Trophoblast cell (in vitro differentiated cells and primary cell): ENCODE data around the gene ADAM30. TPM values are rescaled to one million over a fixed set of nuclear protein-coding genes. Genes with fewer than 3 reads are reported as not detected.

Experiments
- DNase-seq, 2 donors: peaks; one replicate each; pipeline ENCODE4 v3.0.0-alpha.2; 2016
- H2AFZ ChIP-seq: 2 replicates; pipeline ENCODE4 v1.6.1; 2013; ENCODE audit warnings: low read length, moderate library complexity, mild to moderate bottlenecking; ENCODE audit not compliant: insufficient read depth, poor library complexity
- H2AK5ac ChIP-seq: 2 replicates; pipeline ENCODE4 v1.6.1; 2013; ENCODE audit warnings: mild to moderate bottlenecking, low read length
- H2BK120ac ChIP-seq: 2 replicates; pipeline ENCODE4 v1.6.1; 2013; ENCODE audit warnings: low read length, mild to moderate bottlenecking, moderate library complexity; ENCODE audit not compliant: insufficient read depth, poor library complexity
- H2BK12ac ChIP-seq: 2 replicates; pipeline ENCODE4 v1.6.1; 2013; ENCODE audit warnings: mild to moderate bottlenecking, low read length, moderate library complexity
- H2BK5ac ChIP-seq: 2 replicates; pipeline ENCODE4 v1.6.1; 2013; ENCODE audit warnings: low read length, low read depth, moderate library complexity, mild to moderate bottlenecking; ENCODE audit not compliant: poor library complexity
- H3K14ac ChIP-seq: 2 replicates; pipeline ENCODE4 v1.6.1; 2013; ENCODE audit warnings: mild to moderate bottlenecking, low read length
- H3K18ac ChIP-seq: 2 replicates; pipeline ENCODE4 v1.6.1; 2013; ENCODE audit warnings: mild to moderate bottlenecking, low read length
- H3K23ac ChIP-seq: 2 replicates; pipeline ENCODE4 v1.6.1; 2013; ENCODE audit warnings: low read length
- H3K27ac ChIP-seq: 2 replicates; pipeline ENCODE4 v1.5.1; 2013; ENCODE audit warnings: low read depth, mild to moderate bottlenecking, inconsistent platforms, low read length, moderate library complexity
- H3K27me3 ChIP-seq: 2 replicates; pipeline ENCODE4 v1.6.1; 2013; ENCODE audit warnings: inconsistent platforms, mild to moderate bottlenecking, low read length, moderate library complexity; ENCODE audit not compliant: insufficient read depth
- H3K36me3 ChIP-seq, 2 experiments: 1 replicate in 1 of 2; 2 replicates in 1 of 2; pipeline ENCODE4 v1.6.1; 2013; ENCODE audit warnings: low read length in 2 of 2, mild to moderate bottlenecking in 2 of 2, moderate library complexity in 1 of 2; ENCODE audit not compliant: insufficient read depth in 2 of 2, control insufficient read depth in 1 of 2
- H3K4ac ChIP-seq: 2 replicates; pipeline ENCODE4 v1.6.1; 2013; ENCODE audit warnings: low read depth, mild to moderate bottlenecking, low read length, moderate library complexity
- H3K4me1 ChIP-seq, 2 experiments: 1 replicate in 1 of 2; 2 replicates in 1 of 2; pipeline ENCODE4 v1.6.1; 2013; ENCODE audit warnings: low read length in 2 of 2, mild to moderate bottlenecking in 2 of 2, moderate library complexity in 1 of 2; ENCODE audit not compliant: insufficient read depth in 2 of 2, control insufficient read depth in 1 of 2
- H3K4me2 ChIP-seq: 2 replicates; pipeline ENCODE4 v1.6.1; 2013; ENCODE audit warnings: inconsistent platforms, mild to moderate bottlenecking, low read length, moderate library complexity
- H3K4me3 ChIP-seq: 2 replicates; pipeline ENCODE4 v1.5.1; 2013; ENCODE audit warnings: mild to moderate bottlenecking, low read depth, low read length, inconsistent platforms
- H3K79me1 ChIP-seq: one replicate; pipeline ENCODE4 v1.6.1; 2013; ENCODE audit warnings: low read length
- H3K79me2 ChIP-seq: 2 replicates; pipeline ENCODE4 v1.6.1; 2013; ENCODE audit warnings: low read length, mild to moderate bottlenecking; ENCODE audit not compliant: control insufficient read depth, insufficient read depth, poor library complexity
- H3K9ac ChIP-seq: 2 replicates; pipeline ENCODE4 v1.6.1; 2013; ENCODE audit warnings: mild to moderate bottlenecking, low read length
- H3K9me3 ChIP-seq: 2 replicates; pipeline ENCODE4 v1.6.1; 2013; ENCODE audit warnings: low read depth, mild to moderate bottlenecking, control low read depth, inconsistent platforms, low read length; ENCODE audit not compliant: insufficient read depth
- H4K12ac ChIP-seq: 2 replicates; pipeline ENCODE4 v1.6.1; 2013; ENCODE audit warnings: low read depth, mild to moderate bottlenecking, low read length, moderate library complexity
- H4K8ac ChIP-seq: 2 replicates; pipeline ENCODE4 v1.6.1; 2013; ENCODE audit warnings: low read depth, mild to moderate bottlenecking, low read length, moderate library complexity
- H4K91ac ChIP-seq: one replicate; pipeline ENCODE4 v1.6.1; 2013; ENCODE audit warnings: low read depth, mild to moderate bottlenecking, low read length, moderate library complexity
- WGBS: extraction: QIAGEN DNeasy Blood & Tissue Kit; methylation state at CpG from one replicate; pipeline ENCODE4 v1.1.7; 2013; ENCODE audit warnings: missing lambda C conversion rate; ENCODE audit not compliant: insufficient read length, insufficient coverage; ENCODE audit errors: extremely low coverage; 5-methylcytosine and 5-hydroxymethylcytosine counted together
- polyA plus RNA-seq: library from polyadenylated mRNA; stranded (reverse); fragments of 200-250 nt; gene quantifications from 2 replicates; pipeline ENCODE4 v1.2.3, GENCODE V29; 2013

The ADAM30 gene
- not detected in 2 replicates for polyA plus RNA-seq

DNA sequence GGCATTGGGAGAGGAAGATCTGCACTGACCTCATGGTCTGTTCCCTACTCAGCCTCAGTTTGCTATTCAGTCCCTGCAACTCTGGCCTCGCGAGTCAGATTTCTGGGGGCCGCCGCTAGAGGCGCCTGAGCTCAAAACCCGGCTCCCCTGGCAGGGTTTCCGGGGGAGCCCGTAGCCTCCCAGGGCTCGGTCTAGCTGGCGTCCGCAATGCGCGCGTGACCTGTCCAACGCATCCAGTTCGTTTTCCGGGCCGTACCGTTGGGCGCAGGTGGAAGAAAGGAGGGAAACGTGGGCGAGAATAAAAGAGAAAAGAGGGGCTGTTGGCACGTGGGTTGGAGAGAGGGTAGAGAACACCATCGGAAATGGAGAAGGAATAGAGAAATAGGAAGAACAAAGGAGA lies at the start of gene ADAM30:
ADAM30 (minus strand) TSS at position 213 of the 400 bp plus-strand sequence; CDS start at position 34, 179 bp downstream.
- 100% methylated on average over 4 of the region's 24 CpGs for WGBS
- H3K4me3 ChIP-seq, result no peak within 1 kb of the TSS
- no peak within 1 kb of the TSS for H3K4me2 ChIP-seq
- H2BK120ac ChIP-seq, result no peak within 1 kb of the TSS
- no peak within 1 kb of the TSS for H3K23ac ChIP-seq
- no peaks in the 10 kb centered on the region for H3K4me1 ChIP-seq
- no peak within 1 kb of the TSS for H2AK5ac ChIP-seq
- H2AFZ ChIP-seq, result no peak within 1 kb of the TSS
- H2BK12ac ChIP-seq, result no peak within 1 kb of the TSS
- H3K18ac ChIP-seq, result no peak within 1 kb of the TSS
- no peak within 1 kb of the TSS for H3K27ac ChIP-seq
- no peaks in the 10 kb centered on the region for H3K36me3 ChIP-seq
- H3K27me3 ChIP-seq, result no peaks in the 10 kb centered on the region
- H4K12ac ChIP-seq, result no peak within 1 kb of the TSS
- H3K9me3 ChIP-seq, result no peaks in the 10 kb centered on the region
- no peak within 1 kb of the TSS for H3K4ac ChIP-seq
- H2BK5ac ChIP-seq, result no peak within 1 kb of the TSS
- no peaks in the 10 kb centered on the region for H3K79me1 ChIP-seq
- H3K9ac ChIP-seq, result no peak within 1 kb of the TSS
- no peaks in the 10 kb centered on the region for H3K79me2 ChIP-seq
- no peak within 1 kb of the TSS for H4K91ac ChIP-seq
- no peak for DNase-seq
- H3K14ac ChIP-seq, result no peak within 1 kb of the TSS
- no peak within 1 kb of the TSS for H4K8ac ChIP-seq

DNA sequence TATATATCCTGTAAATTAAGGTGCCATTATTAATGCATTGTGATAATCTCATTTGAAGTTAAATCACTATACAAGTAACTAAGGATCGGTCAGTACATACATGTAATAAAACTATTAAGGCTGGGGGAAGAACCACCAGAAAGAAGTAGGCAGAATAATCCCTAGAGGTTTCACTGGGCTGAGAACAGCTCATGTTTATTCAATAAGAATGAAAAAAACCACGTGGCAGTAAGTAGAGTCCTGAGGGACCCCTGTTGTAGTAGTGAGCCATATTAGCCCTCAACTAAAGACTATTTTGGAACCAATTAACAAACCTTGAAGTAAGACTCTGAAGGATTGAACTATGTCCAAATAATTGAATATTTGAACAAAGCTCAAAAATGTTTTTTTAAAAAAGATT lies 46.9 kb upstream of the ADAM30 start:
- Histone ChIP-seq H2BK12ac (no peak overlapping the region), H3K14ac (no peak overlapping the region), H3K79me2 (no peaks in the 10 kb centered on the region), H2AK5ac (no peak overlapping the region), H3K23ac (no peak overlapping the region), H3K9ac (no peak overlapping the region), H3K4me1 (no peaks in the 10 kb centered on the region), H2BK5ac (no peak overlapping the region), H3K27ac (no peak overlapping the region), H4K91ac (no peak overlapping the region), H2BK120ac (no peak overlapping the region), H4K8ac (no peak overlapping the region), H3K4ac (no peak overlapping the region), H3K4me2 (no peak overlapping the region), H3K18ac (no peak overlapping the region), H3K27me3 (no peaks in the 10 kb centered on the region), H4K12ac (no peak overlapping the region), H3K36me3 (peaks cover 5 to 15% of the 10 kb centered on the region in 2 experiments), H3K79me1 (no peaks in the 10 kb centered on the region), H3K4me3 (no peak overlapping the region), H3K9me3 (no peaks in the 10 kb centered on the region), H2AFZ (no peak overlapping the region)
- no CpG with 5 or more reads among the region's 2 CpGs for WGBS
- no peak for DNase-seq

DNA sequence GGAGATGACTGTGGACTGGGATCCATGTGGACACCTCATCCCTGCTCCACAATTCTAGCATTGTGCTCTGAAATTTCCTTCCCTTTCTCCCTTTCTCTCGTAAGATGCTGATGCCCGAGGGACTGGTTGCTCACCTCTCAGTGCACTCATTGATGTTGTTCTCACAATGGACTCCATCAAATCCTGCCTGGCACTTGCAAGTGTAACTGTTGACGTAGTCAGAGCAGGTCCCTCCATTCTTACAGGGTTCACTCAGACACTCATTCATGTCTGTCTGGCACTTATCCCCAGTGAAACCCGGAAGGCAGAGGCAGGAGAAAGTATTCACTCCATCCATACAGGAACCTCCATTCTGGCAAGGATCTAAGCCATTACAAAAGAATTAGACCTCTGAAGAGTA lies 45.1 kb upstream of the ADAM30 start:
- WGBS, result no CpG with 5 or more reads among the region's 4 CpGs

DNA sequence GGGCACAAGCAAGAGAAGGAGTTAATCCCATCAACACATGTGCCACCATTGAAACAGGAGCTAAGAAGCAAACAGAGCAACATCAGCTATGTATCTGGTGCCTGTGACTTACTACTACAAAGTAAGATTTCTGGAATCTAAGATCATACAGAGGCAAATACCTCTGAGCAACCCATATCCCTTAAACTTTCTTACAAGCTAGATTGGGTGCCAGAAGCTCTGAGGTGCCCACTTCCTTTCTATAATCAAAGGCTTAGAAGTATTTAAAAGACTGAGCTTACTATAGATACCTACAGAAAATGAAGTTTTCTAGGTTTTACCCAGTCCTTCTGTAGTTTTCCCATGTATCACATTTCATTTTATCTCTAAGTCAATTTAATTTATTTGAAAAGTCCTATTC lies 44.4 kb upstream of the ADAM30 start:
- no peak for DNase-seq
- H3K4me1 ChIP-seq, result peaks cover 0 to 2% of the 10 kb centered on the region in 2 experiments
- no peak overlapping the region for H2AK5ac ChIP-seq
- H2AFZ ChIP-seq, result no peak overlapping the region
- H3K23ac ChIP-seq, result no peak overlapping the region
- H3K18ac ChIP-seq, result no peak overlapping the region
- no peaks in the 10 kb centered on the region for H3K27me3 ChIP-seq
- no peak overlapping the region for H3K27ac ChIP-seq
- no peak overlapping the region for H2BK5ac ChIP-seq
- H4K12ac ChIP-seq, result no peak overlapping the region
- H3K14ac ChIP-seq, result no peak overlapping the region
- no peak overlapping the region for H2BK12ac ChIP-seq
- H3K79me2 ChIP-seq, result no peaks in the 10 kb centered on the region
- H3K4me3 ChIP-seq, result no peak overlapping the region
- H4K91ac ChIP-seq, result no peak overlapping the region
- no peak overlapping the region for H3K9ac ChIP-seq
- peaks cover 9 to 23% of the 10 kb centered on the region in 2 experiments for H3K36me3 ChIP-seq
- H3K4me2 ChIP-seq, result no peak overlapping the region
- no peaks in the 10 kb centered on the region for H3K9me3 ChIP-seq
- no peak overlapping the region for H3K4ac ChIP-seq
- no peak overlapping the region for H4K8ac ChIP-seq
- no peaks in the 10 kb centered on the region for H3K79me1 ChIP-seq
- H2BK120ac ChIP-seq, result no peak overlapping the region

More for the DNA sequence above, 45.1 kb upstream of the ADAM30 start:
- no peak overlapping the region for H3K27ac ChIP-seq
- H4K91ac ChIP-seq, result no peak overlapping the region
- no peak overlapping the region for H3K9ac ChIP-seq
- no peak overlapping the region for H4K8ac ChIP-seq
- no peaks in the 10 kb centered on the region for H3K9me3 ChIP-seq
- no peak overlapping the region for H2BK12ac ChIP-seq
- no peak overlapping the region for H2AK5ac ChIP-seq
- H3K4me3 ChIP-seq, result no peak overlapping the region
- H2BK120ac ChIP-seq, result no peak overlapping the region
- H3K79me2 ChIP-seq, result no peaks in the 10 kb centered on the region
- no peak for DNase-seq
- no peak overlapping the region for H3K14ac ChIP-seq
- no peak overlapping the region for H2BK5ac ChIP-seq
- no peaks in the 10 kb centered on the region for H3K27me3 ChIP-seq
- H3K4me1 ChIP-seq, result no peaks in the 10 kb centered on the region
- no peak overlapping the region for H3K4me2 ChIP-seq
- H2AFZ ChIP-seq, result no peak overlapping the region
- H3K4ac ChIP-seq, result no peak overlapping the region
- H3K18ac ChIP-seq, result no peak overlapping the region
- no peaks in the 10 kb centered on the region for H3K79me1 ChIP-seq
- H3K23ac ChIP-seq, result no peak overlapping the region
- H3K36me3 ChIP-seq, result peaks cover 9 to 19% of the 10 kb centered on the region in 2 experiments
- H4K12ac ChIP-seq, result no peak overlapping the region
